HepG2 (cell line): ENCODE results near the gene ASPHD1. TPM values are rescaled to one million over a fixed set of nuclear protein-coding genes. Genes with fewer than 3 reads are reported as not detected.
A peak's percentile ranks its signal among the peaks of the same experiment; 100 is the strongest.

Experiments
- ATRX ChIP-seq: sonication (generic); formaldehyde crosslinking; IDR thresholded peaks from 2 replicates; pipeline ENCODE4 v1.4.0; 2020; ENCODE audit warnings: missing genetic modification reagents, borderline replicate concordance
- BHLHE40 ChIP-seq: IDR thresholded peaks from 2 replicates; pipeline ENCODE4 v1.6.1; 2011; ENCODE audit warnings: low read length, improper control_type of control experiment
- CHD2 ChIP-seq: IDR thresholded peaks from 2 replicates; pipeline ENCODE4 v1.6.1; 2011; ENCODE audit warnings: low read depth, low read length, improper control_type of control experiment
- MXD4 ChIP-seq: IDR thresholded peaks from 2 replicates; pipeline ENCODE4 v1.6.1; 2016; ENCODE audit warnings: mild to moderate bottlenecking, missing biosample characterization, missing genetic modification reagents
- PHF21A ChIP-seq: sonication (generic); formaldehyde crosslinking; IDR thresholded peaks from 2 replicates; pipeline ENCODE4 v1.5.0; 2020; ENCODE audit warnings: mild to moderate bottlenecking, missing genetic modification reagents
- SNRNP70 ChIP-seq: fragments of 200-400 bp; formaldehyde crosslinking; IDR thresholded peaks from 2 replicates; pipeline ENCODE4 v1.6.1; 2017; ENCODE audit warnings: mild to moderate bottlenecking, low read depth, low read length, moderate library complexity
- TARDBP ChIP-seq: sonication (generic); formaldehyde crosslinking; IDR thresholded peaks from 2 replicates; pipeline ENCODE4 v1.8.0; 2022; ENCODE audit warnings: mild to moderate bottlenecking, missing genetic modification reagents
- ZMYM3 ChIP-seq: sonication (generic); formaldehyde crosslinking; IDR thresholded peaks from 2 replicates; pipeline ENCODE4 v1.5.1; 2020; ENCODE audit warnings: mild to moderate bottlenecking, missing genetic modification reagents
- ZNF101 ChIP-seq: sonication (generic); formaldehyde crosslinking; IDR thresholded peaks from 2 replicates; pipeline ENCODE4 v1.4.0; 2020; ENCODE audit warnings: mild to moderate bottlenecking, low read depth, missing genetic modification reagents, borderline replicate concordance
- ZNF143 ChIP-seq: sonication (generic); formaldehyde crosslinking; IDR thresholded peaks from 2 replicates; pipeline ENCODE4 v1.4.0; 2020; ENCODE audit warnings: missing genetic modification reagents
- ZNF720 ChIP-seq: sonication (generic); formaldehyde crosslinking; IDR thresholded peaks from 2 replicates; pipeline ENCODE4 v1.4.0; 2020; ENCODE audit warnings: missing genetic modification reagents
- ZNF749 ChIP-seq: sonication (generic); formaldehyde crosslinking; IDR thresholded peaks from 2 replicates; pipeline ENCODE4 v1.8.0; 2022; ENCODE audit warnings: mild to moderate bottlenecking, missing genetic modification reagents, moderate library complexity, borderline replicate concordance
- polyA plus RNA-seq, 8 experiments: library from polyadenylated mRNA; depleted of rRNA in 3 of 8; stranded (reverse) in 7 of 8; unstranded in 1 of 8; fragments of >200 nt; fragmentation: Illumina TruSeq in 4 of 8; extraction: Trizol in 4 of 8; gene quantifications; 2 replicates each; pipeline versions ENCODE4 v1.2.1 to v1.2.3, GENCODE V29; 2011 to 2016; ENCODE audit warnings: low read depth in 4 of 8, missing spikeins in 1 of 8, mixed read lengths in 1 of 8; ENCODE audit not compliant: insufficient read depth in 1 of 8
- total RNA-seq, 5 experiments: library from RNA; depleted of rRNA; stranded (reverse); fragments of >200 nt; fragmentation: Illumina TruSeq; extraction: Trizol; gene quantifications; 2 replicates each; pipeline ENCODE4 v1.2.3, GENCODE V29; 2016; ENCODE audit warnings: low read depth in 1 of 5
- TF ChIP-seq, protein P1 (sequence below): sonication (generic); formaldehyde crosslinking; IDR thresholded peaks from 2 replicates; pipeline ENCODE4 v1.9.0; 2021; ENCODE audit warnings: mild to moderate bottlenecking, missing genetic modification reagents
- TF ChIP-seq, protein P2 (sequence below): IDR thresholded peaks from 2 replicates; pipeline ENCODE4 v1.6.1; 2016; ENCODE audit warnings: mild to moderate bottlenecking, missing biosample characterization, missing genetic modification reagents
- TF ChIP-seq, protein P3 (sequence below): sonication (generic); formaldehyde crosslinking; IDR thresholded peaks from 2 replicates; pipeline ENCODE4 v1.8.0; 2023; ENCODE audit warnings: mild to moderate bottlenecking, missing genetic modification reagents
- TF ChIP-seq, protein P4 (sequence below): sonication (generic); formaldehyde crosslinking; IDR thresholded peaks from 2 replicates; pipeline ENCODE4; 2020; ENCODE audit warnings: missing genetic modification reagents, mild to moderate bottlenecking, borderline replicate concordance
- TF ChIP-seq, protein P5 (sequence below): sonication (generic); formaldehyde crosslinking; IDR thresholded peaks from 2 replicates; pipeline ENCODE4 v1.5.0; 2020; ENCODE audit warnings: missing genetic modification reagents

Gene ASPHD1
- total and polyA plus RNA-seq, 2 of the 13 experiments (the other 11 are each of a cell fraction or from before 2014, with no cell fraction given), result 13.1 to 19.7 TPM

DNA sequence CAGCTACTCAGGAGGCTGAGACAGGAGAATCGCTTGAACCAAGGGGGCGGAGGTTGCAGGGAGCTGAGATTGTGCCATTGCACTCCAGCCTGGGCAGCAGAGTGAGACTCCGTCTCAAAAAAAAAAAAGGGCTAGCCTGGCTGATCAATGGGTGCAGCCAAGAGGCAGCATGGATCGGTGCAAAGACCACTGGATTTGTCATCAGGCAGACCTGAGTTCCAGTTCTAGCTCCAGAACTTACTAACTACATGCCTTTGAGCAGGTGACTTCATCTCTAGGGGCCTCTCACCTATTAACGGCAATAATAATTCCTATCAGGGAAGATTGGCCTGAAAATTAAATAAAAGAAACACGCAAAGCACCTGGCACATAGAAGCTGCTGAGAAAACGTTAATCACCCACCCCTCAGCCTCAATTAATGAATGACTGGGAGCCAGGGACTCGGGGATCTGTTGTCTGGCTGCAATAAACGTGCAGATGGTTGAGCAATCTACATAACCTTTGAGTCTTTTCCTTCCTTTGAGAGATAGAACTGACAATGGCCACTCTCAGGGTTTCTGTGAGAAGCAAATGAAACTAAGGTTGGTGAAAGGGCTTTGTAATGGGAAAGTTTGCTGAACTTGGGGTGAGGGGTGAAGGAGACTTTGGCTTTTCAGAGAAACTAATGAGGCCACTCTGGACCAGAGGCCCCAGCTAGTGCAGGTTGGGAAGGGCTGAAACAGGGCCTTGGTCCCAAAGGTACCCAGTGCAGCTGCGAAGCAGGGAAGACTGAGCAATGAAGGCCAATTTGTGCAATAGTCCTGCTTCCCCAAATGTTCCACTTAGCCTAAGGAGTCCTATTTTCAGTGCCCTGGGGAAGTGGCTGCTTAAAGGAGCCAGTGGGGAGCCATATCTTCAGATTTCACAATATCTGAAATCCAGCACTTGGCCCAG, 8.5 kb upstream of the ASPHD1 start (continued):
- TF ChIP-seq, protein P1, sequence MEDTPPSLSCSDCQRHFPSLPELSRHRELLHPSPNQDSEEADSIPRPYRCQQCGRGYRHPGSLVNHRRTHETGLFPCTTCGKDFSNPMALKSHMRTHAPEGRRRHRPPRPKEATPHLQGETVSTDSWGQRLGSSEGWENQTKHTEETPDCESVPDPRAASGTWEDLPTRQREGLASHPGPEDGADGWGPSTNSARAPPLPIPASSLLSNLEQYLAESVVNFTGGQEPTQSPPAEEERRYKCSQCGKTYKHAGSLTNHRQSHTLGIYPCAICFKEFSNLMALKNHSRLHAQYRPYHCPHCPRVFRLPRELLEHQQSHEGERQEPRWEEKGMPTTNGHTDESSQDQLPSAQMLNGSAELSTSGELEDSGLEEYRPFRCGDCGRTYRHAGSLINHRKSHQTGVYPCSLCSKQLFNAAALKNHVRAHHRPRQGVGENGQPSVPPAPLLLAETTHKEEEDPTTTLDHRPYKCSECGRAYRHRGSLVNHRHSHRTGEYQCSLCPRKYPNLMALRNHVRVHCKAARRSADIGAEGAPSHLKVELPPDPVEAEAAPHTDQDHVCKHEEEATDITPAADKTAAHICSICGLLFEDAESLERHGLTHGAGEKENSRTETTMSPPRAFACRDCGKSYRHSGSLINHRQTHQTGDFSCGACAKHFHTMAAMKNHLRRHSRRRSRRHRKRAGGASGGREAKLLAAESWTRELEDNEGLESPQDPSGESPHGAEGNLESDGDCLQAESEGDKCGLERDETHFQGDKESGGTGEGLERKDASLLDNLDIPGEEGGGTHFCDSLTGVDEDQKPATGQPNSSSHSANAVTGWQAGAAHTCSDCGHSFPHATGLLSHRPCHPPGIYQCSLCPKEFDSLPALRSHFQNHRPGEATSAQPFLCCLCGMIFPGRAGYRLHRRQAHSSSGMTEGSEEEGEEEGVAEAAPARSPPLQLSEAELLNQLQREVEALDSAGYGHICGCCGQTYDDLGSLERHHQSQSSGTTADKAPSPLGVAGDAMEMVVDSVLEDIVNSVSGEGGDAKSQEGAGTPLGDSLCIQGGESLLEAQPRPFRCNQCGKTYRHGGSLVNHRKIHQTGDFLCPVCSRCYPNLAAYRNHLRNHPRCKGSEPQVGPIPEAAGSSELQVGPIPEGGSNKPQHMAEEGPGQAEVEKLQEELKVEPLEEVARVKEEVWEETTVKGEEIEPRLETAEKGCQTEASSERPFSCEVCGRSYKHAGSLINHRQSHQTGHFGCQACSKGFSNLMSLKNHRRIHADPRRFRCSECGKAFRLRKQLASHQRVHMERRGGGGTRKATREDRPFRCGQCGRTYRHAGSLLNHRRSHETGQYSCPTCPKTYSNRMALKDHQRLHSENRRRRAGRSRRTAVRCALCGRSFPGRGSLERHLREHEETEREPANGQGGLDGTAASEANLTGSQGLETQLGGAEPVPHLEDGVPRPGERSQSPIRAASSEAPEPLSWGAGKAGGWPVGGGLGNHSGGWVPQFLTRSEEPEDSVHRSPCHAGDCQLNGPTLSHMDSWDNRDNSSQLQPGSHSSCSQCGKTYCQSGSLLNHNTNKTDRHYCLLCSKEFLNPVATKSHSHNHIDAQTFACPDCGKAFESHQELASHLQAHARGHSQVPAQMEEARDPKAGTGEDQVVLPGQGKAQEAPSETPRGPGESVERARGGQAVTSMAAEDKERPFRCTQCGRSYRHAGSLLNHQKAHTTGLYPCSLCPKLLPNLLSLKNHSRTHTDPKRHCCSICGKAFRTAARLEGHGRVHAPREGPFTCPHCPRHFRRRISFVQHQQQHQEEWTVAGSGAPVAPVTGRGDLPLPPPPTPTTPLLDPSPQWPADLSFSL (CRISPR knock-in tag), result no peak
- TF ChIP-seq ATRX (CRISPR knock-in tag), result no peak
- TF ChIP-seq CHD2, result no peak
- peak; percentile 78 for TF ChIP-seq PHF21A (CRISPR knock-in tag)
- TF ChIP-seq, protein P2, sequence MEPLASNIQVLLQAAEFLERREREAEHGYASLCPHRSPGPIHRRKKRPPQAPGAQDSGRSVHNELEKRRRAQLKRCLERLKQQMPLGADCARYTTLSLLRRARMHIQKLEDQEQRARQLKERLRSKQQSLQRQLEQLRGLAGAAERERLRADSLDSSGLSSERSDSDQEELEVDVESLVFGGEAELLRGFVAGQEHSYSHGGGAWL, result no peak
- TF ChIP-seq TARDBP (CRISPR knock-in tag), result peak; percentile 88
- TF ChIP-seq MXD4 (CRISPR knock-in tag), result no peak
- TF ChIP-seq SNRNP70, result no peak
- no peak for TF ChIP-seq ZNF143 (CRISPR knock-in tag)
- TF ChIP-seq, protein P3, sequence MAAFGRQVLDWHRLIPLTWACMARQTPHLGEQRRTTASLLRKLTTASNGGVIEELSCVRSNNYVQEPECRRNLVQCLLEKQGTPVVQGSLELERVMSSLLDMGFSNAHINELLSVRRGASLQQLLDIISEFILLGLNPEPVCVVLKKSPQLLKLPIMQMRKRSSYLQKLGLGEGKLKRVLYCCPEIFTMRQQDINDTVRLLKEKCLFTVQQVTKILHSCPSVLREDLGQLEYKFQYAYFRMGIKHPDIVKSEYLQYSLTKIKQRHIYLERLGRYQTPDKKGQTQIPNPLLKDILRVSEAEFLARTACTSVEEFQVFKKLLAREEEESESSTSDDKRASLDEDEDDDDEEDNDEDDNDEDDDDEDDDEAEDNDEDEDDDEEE (CRISPR knock-in tag), result no peak
- no peak for TF ChIP-seq ZNF749 (CRISPR knock-in tag)
- TF ChIP-seq BHLHE40, result peak; percentile 93
- TF ChIP-seq, protein P4, sequence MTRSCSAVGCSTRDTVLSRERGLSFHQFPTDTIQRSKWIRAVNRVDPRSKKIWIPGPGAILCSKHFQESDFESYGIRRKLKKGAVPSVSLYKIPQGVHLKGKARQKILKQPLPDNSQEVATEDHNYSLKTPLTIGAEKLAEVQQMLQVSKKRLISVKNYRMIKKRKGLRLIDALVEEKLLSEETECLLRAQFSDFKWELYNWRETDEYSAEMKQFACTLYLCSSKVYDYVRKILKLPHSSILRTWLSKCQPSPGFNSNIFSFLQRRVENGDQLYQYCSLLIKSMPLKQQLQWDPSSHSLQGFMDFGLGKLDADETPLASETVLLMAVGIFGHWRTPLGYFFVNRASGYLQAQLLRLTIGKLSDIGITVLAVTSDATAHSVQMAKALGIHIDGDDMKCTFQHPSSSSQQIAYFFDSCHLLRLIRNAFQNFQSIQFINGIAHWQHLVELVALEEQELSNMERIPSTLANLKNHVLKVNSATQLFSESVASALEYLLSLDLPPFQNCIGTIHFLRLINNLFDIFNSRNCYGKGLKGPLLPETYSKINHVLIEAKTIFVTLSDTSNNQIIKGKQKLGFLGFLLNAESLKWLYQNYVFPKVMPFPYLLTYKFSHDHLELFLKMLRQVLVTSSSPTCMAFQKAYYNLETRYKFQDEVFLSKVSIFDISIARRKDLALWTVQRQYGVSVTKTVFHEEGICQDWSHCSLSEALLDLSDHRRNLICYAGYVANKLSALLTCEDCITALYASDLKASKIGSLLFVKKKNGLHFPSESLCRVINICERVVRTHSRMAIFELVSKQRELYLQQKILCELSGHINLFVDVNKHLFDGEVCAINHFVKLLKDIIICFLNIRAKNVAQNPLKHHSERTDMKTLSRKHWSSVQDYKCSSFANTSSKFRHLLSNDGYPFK, result no peak
- no peak for TF ChIP-seq ZNF101 (CRISPR knock-in tag)
- no peak for TF ChIP-seq ZNF720 (CRISPR knock-in tag)
- TF ChIP-seq, protein P5, sequence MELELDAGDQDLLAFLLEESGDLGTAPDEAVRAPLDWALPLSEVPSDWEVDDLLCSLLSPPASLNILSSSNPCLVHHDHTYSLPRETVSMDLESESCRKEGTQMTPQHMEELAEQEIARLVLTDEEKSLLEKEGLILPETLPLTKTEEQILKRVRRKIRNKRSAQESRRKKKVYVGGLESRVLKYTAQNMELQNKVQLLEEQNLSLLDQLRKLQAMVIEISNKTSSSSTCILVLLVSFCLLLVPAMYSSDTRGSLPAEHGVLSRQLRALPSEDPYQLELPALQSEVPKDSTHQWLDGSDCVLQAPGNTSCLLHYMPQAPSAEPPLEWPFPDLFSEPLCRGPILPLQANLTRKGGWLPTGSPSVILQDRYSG, result no peak
- TF ChIP-seq ZMYM3 (CRISPR knock-in tag), result peak; percentile 91
